ENCODE results near the gene SETX. TPM values are rescaled to one million over a fixed set of nuclear protein-coding genes. Genes with fewer than 3 reads are reported as not detected.

The SETX gene, protein sequence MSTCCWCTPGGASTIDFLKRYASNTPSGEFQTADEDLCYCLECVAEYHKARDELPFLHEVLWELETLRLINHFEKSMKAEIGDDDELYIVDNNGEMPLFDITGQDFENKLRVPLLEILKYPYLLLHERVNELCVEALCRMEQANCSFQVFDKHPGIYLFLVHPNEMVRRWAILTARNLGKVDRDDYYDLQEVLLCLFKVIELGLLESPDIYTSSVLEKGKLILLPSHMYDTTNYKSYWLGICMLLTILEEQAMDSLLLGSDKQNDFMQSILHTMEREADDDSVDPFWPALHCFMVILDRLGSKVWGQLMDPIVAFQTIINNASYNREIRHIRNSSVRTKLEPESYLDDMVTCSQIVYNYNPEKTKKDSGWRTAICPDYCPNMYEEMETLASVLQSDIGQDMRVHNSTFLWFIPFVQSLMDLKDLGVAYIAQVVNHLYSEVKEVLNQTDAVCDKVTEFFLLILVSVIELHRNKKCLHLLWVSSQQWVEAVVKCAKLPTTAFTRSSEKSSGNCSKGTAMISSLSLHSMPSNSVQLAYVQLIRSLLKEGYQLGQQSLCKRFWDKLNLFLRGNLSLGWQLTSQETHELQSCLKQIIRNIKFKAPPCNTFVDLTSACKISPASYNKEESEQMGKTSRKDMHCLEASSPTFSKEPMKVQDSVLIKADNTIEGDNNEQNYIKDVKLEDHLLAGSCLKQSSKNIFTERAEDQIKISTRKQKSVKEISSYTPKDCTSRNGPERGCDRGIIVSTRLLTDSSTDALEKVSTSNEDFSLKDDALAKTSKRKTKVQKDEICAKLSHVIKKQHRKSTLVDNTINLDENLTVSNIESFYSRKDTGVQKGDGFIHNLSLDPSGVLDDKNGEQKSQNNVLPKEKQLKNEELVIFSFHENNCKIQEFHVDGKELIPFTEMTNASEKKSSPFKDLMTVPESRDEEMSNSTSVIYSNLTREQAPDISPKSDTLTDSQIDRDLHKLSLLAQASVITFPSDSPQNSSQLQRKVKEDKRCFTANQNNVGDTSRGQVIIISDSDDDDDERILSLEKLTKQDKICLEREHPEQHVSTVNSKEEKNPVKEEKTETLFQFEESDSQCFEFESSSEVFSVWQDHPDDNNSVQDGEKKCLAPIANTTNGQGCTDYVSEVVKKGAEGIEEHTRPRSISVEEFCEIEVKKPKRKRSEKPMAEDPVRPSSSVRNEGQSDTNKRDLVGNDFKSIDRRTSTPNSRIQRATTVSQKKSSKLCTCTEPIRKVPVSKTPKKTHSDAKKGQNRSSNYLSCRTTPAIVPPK (N-terminal part only)
- polyA plus RNA-seq (2013) = 41.5 TPM

DNA sequence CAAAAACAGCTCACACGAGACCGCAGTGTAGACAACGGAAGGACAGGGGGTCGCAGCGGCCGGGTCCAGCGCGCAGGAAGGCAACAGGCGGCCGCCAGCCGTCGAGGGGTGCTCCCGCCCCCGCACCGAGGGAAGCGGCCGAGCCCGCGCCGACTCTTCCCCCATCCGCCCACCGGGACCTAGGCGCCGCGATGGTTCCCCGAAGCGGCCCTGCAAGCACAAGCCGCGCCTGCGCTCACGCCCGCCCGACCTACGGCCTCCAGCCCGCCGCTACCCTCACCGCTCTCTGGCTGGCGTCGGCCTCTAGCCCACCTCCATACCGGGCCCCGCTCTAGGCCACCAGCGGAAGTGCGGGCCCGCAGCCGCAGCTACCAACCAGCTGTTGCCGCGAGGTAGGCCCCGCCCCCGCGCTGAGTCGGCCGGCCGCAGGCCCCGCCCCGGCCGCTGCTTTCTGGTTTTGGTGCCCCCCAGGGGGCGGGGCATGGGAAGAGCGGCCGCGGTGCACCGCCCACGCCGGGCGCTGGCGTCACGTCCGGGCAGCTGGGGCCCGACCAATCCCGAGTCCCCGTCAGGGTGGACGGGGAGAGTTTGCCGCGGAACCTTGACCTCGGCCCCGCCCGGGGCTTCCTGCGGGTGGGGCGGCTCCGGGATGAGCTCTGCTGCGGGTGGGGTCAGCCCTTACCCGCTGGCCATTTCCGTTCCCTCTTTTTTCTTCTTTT lies at the start of gene SETX:
Gene SETX (minus strand): TSS at position 350 of the 719 bp plus-strand sequence. CDS start 5,558 bp downstream, outside the sequence.
- POLR2A ChIA-PET = interaction anchor here (0.6 to 3.7 kb wide), 7 partner anchors 12 to 28 kb away, joined by 3 to 45 read pairs (median 4); no protein-coding TSS in a partner anchor
- WGBS (ENCODE audit: insufficient coverage) = under 1% methylated on average over 67 of the region's 82 CpGs
- peaks cover 8 to 20% (median 14%) of the 10 kb centered on the region in 4 experiments for H3K36me3 ChIP-seq (ENCODE audit: control insufficient read depth in 4 of 4, insufficient read depth in 4 of 4, low read length in 3 of 4)
- H3K4me3 ChIP-seq (ENCODE audit: control insufficient read depth in 1 of 7, extremely low read depth in 1 of 7, insufficient read depth in 4 of 7, low read depth in 2 of 7, low read length in 6 of 7) = peak within 1 kb of the TSS; percentile 62 to 95 (median 86)
- CTCF ChIA-PET = interaction anchor here (1.0 to 3.2 kb wide), 5 partner anchors 14 to 30 kb away, joined by 3 to 16 read pairs (median 5); no protein-coding TSS in a partner anchor
- peaks cover 24 to 51% (median 43%) of the 10 kb centered on the region in 4 experiments for H3K4me1 ChIP-seq (ENCODE audit: control extremely low read depth in 1 of 4, control insufficient read depth in 4 of 4, insufficient read depth in 4 of 4, low read length in 3 of 4)
- H3K9me3 ChIP-seq (ENCODE audit: control extremely low read depth in 1 of 5, control insufficient read depth in 4 of 5, insufficient read depth in 2 of 5, low read depth in 1 of 5, low read length in 4 of 5) = no peaks in the 10 kb centered on the region
- DNase-seq = peak; percentile 96 to 98 (median 97)
- H3K27me3 ChIP-seq (replicated peaks in 2 of 5; ENCODE audit: control insufficient read depth in 4 of 5, insufficient read depth in 5 of 5, low read length in 4 of 5) = no peaks in the 10 kb centered on the region
- H3K27ac ChIP-seq (ENCODE audit: insufficient read depth in 1 of 2, low read depth in 1 of 2, low read length in 2 of 2, poor library complexity in 1 of 2, severe bottlenecking in 2 of 2) = peak within 1 kb of the TSS; percentile 90 to 97

DNA sequence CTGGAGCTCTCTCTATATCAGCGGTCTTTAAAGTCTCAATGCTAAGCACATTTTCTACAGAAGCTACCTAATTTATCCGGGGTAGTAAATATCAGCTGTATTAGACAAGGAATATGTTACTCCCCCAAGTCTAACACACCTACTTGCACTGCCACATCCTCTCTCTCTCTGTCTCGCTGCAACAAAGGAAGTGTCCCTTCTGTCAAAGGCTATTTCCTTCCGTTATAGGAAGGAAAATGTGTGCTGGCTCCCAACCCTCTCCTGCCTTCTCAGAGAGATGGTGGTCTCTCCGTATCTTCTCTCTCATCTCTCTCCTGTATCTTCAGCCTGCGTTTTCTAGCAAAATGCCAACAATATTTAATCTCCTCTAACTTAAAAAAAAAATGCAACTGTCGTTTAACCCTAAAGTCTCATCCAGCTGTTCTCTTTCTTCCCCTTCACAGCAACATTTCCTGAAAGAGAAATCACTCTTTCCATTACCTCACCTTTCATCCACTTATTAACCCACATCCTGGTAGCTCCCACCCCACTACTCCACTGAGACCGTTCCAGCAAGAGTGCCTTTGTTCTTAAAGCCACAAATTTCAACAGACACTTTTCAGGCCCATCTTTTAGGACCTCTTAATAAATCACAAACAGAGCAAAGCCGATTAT lies 49.6 kb upstream of the SETX start:
- Histone ChIP-seq H3K4me3 (ENCODE audit: control insufficient read depth in 1 of 7, extremely low read depth in 1 of 7, insufficient read depth in 4 of 7, low read depth in 2 of 7, low read length in 6 of 7) (peak overlapping the region in 4 of 7 experiments; percentile 1 to 61 (median 38)), H3K27me3 (replicated peaks in 2 of 5; ENCODE audit: control insufficient read depth in 4 of 5, insufficient read depth in 5 of 5, low read length in 4 of 5) (peaks cover 0 to 4% (median 3%) of the 10 kb centered on the region in 5 experiments), H3K36me3 (ENCODE audit: control insufficient read depth in 4 of 4, insufficient read depth in 4 of 4, low read length in 3 of 4) (peaks cover 11 to 39% (median 21%) of the 10 kb centered on the region in 4 experiments), H3K4me1 (ENCODE audit: control extremely low read depth in 1 of 4, control insufficient read depth in 4 of 4, insufficient read depth in 4 of 4, low read length in 3 of 4) (peaks cover 17 to 31% (median 29%) of the 10 kb centered on the region in 4 experiments), H3K9me3 (ENCODE audit: control extremely low read depth in 1 of 5, control insufficient read depth in 4 of 5, insufficient read depth in 2 of 5, low read depth in 1 of 5, low read length in 4 of 5) (no peaks in the 10 kb centered on the region), H3K27ac (ENCODE audit: insufficient read depth in 1 of 2, low read depth in 1 of 2, low read length in 2 of 2, poor library complexity in 1 of 2, severe bottlenecking in 2 of 2) (no peak overlapping the region)
- peak in 2 of 3 donors; percentile 65 to 74 for DNase-seq
- WGBS (ENCODE audit: insufficient coverage) = 17% methylated on average over 6 of the region's 9 CpGs
- POLR2A ChIA-PET = interaction anchor here (0.6 kb wide), 2 partner anchors 35 to 540 kb away, joined by 3 read pairs; partner anchors contain the start of gene TSC1
- CTCF ChIA-PET = interaction anchor here (0.6 kb wide), 1 partner anchor 161 kb away, joined by 3 read pairs; no protein-coding TSS in a partner anchor

DNA sequence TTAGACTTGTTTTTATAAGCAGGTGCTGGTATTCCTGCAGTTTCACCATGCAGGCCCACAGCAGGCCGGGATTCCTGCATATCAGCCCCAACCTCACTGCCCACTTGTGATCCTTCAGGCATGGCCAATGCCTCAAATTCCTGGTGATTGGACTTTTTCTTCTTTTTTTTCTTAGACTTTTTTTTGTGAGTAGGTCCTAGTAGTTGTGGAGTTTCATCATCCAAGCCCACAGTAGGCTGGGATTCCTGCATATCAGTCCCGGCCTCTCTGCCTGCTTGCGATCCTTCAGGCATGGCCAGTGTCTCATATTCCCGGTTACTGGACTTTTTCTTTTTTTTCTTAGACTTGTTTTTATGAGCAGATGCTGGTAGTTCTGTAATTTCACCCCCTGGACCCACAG lies 47.0 kb upstream of the SETX start:
- no peak for DNase-seq
- H3K27ac ChIP-seq (ENCODE audit: insufficient read depth in 1 of 2, low read depth in 1 of 2, low read length in 2 of 2, poor library complexity in 1 of 2, severe bottlenecking in 2 of 2) = no peak overlapping the region
- CTCF ChIA-PET = no interaction called here
- H3K4me1 ChIP-seq (ENCODE audit: control extremely low read depth in 1 of 4, control insufficient read depth in 4 of 4, insufficient read depth in 4 of 4, low read length in 3 of 4) = peaks cover 17 to 27% (median 24%) of the 10 kb centered on the region in 4 experiments
- WGBS (ENCODE audit: insufficient coverage) = 88% methylated on average over 3 of the region's 4 CpGs
- H3K27me3 ChIP-seq (replicated peaks in 2 of 5; ENCODE audit: control insufficient read depth in 4 of 5, insufficient read depth in 5 of 5, low read length in 4 of 5) = no peaks in the 10 kb centered on the region
- H3K9me3 ChIP-seq (ENCODE audit: control extremely low read depth in 1 of 5, control insufficient read depth in 4 of 5, insufficient read depth in 2 of 5, low read depth in 1 of 5, low read length in 4 of 5) = no peaks in the 10 kb centered on the region
- no peak overlapping the region for H3K4me3 ChIP-seq (ENCODE audit: control insufficient read depth in 1 of 7, extremely low read depth in 1 of 7, insufficient read depth in 4 of 7, low read depth in 2 of 7, low read length in 6 of 7)
- POLR2A ChIA-PET = no interaction called here
- H3K36me3 ChIP-seq (ENCODE audit: control insufficient read depth in 4 of 4, insufficient read depth in 4 of 4, low read length in 3 of 4) = peaks cover 11 to 57% (median 37%) of the 10 kb centered on the region in 4 experiments

DNA sequence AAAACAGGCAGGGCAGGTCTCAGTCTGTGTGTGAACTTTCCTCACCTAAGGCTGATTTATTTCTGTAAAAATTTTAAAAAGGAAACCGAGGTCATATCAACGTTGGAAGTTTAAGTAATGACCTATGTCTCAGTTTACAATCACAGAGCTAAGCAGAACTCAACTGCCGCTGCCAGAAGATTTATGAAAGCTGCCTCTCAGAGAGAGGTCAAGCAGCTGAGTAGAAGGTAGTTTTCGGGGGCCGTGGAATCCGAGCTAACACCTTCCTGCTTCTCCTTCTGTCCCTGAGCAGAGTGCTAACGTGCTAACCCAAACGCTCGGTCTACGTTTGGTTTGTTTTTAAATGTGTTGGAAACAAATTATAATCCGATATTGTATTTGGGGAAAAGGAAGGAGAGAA lies 40.8 kb upstream of the SETX start:
- no peak overlapping the region for H3K27ac ChIP-seq (ENCODE audit: insufficient read depth in 1 of 2, low read depth in 1 of 2, low read length in 2 of 2, poor library complexity in 1 of 2, severe bottlenecking in 2 of 2)
- H3K9me3 ChIP-seq (ENCODE audit: control extremely low read depth in 1 of 5, control insufficient read depth in 4 of 5, insufficient read depth in 2 of 5, low read depth in 1 of 5, low read length in 4 of 5) = no peaks in the 10 kb centered on the region
- H3K4me1 ChIP-seq (ENCODE audit: control extremely low read depth in 1 of 4, control insufficient read depth in 4 of 4, insufficient read depth in 4 of 4, low read length in 3 of 4) = no peaks in the 10 kb centered on the region
- H3K36me3 ChIP-seq (ENCODE audit: control insufficient read depth in 4 of 4, insufficient read depth in 4 of 4, low read length in 3 of 4) = peaks cover 14 to 86% (median 58%) of the 10 kb centered on the region in 4 experiments
- POLR2A ChIA-PET = no interaction called here
- CTCF ChIA-PET = no interaction called here
- H3K4me3 ChIP-seq (ENCODE audit: control insufficient read depth in 1 of 7, extremely low read depth in 1 of 7, insufficient read depth in 4 of 7, low read depth in 2 of 7, low read length in 6 of 7) = no peak overlapping the region
- H3K27me3 ChIP-seq (replicated peaks in 2 of 5; ENCODE audit: control insufficient read depth in 4 of 5, insufficient read depth in 5 of 5, low read length in 4 of 5) = no peaks in the 10 kb centered on the region
- no peak for DNase-seq
- 100% methylated on average over 6 of the region's 11 CpGs for WGBS (ENCODE audit: insufficient coverage)

DNA sequence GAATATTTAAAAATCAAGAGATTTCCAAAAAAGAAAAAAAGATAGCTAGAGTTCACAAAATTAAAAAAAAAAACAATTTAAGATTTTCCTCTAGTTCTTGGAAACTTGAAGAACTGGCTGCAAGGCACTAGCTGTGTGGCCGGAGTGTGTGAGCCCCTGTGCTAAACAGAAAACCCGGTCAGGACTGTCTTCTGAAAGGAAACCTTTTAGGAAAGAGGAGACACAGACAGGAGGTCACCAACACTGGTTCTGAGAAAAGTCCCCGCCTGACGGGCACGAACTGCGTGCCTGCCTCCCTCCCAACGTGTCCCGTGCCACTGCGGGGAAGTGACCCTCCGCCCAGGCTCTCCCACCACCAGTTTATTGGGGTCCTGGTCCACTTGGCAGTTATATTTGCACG lies 36.7 kb upstream of the SETX start:
- H3K36me3 ChIP-seq (ENCODE audit: control insufficient read depth in 4 of 4, insufficient read depth in 4 of 4, low read length in 3 of 4) = peaks cover 28 to 90% (median 64%) of the 10 kb centered on the region in 4 experiments
- H3K4me1 ChIP-seq (ENCODE audit: control extremely low read depth in 1 of 4, control insufficient read depth in 4 of 4, insufficient read depth in 4 of 4, low read length in 3 of 4) = no peaks in the 10 kb centered on the region
- H3K9me3 ChIP-seq (ENCODE audit: control extremely low read depth in 1 of 5, control insufficient read depth in 4 of 5, insufficient read depth in 2 of 5, low read depth in 1 of 5, low read length in 4 of 5) = no peaks in the 10 kb centered on the region
- no peak overlapping the region for H3K27ac ChIP-seq (ENCODE audit: insufficient read depth in 1 of 2, low read depth in 1 of 2, low read length in 2 of 2, poor library complexity in 1 of 2, severe bottlenecking in 2 of 2)
- DNase-seq = no peak
- no peaks in the 10 kb centered on the region for H3K27me3 ChIP-seq (replicated peaks in 2 of 5; ENCODE audit: control insufficient read depth in 4 of 5, insufficient read depth in 5 of 5, low read length in 4 of 5)
- H3K4me3 ChIP-seq (ENCODE audit: control insufficient read depth in 1 of 7, extremely low read depth in 1 of 7, insufficient read depth in 4 of 7, low read depth in 2 of 7, low read length in 6 of 7) = no peak overlapping the region
- CTCF ChIA-PET = interaction anchor here (1.1 to 1.7 kb wide), 3 partner anchors 10 to 59 kb away, joined by 3 to 6 read pairs (median 3); partner anchors contain the start of gene CFAP77
- POLR2A ChIA-PET = no interaction called here
- WGBS (ENCODE audit: insufficient coverage) = 97% methylated on average over 11 of the region's 11 CpGs

Data from common myeloid progenitor, CD34-positive (primary cell).